HCT116 (cell line): ENCODE data around the gene MCC.

ENCODE experiments used
- CEBPB ChIP-seq: IDR thresholded peaks from 2 replicates; pipeline ENCODE4 v1.6.1; 2012; ENCODE audit warnings: low read depth
- EGR1 ChIP-seq: IDR thresholded peaks from 2 replicates; pipeline ENCODE4 v1.6.1; 2012; ENCODE audit warnings: low read depth
- ELF1 ChIP-seq: IDR thresholded peaks from 2 replicates; pipeline ENCODE4 v1.6.1; 2012; ENCODE audit warnings: low read depth, borderline replicate concordance
- EZH2 ChIP-seq: fragments of 200-600 bp; sonication (generic); IDR thresholded peaks from 2 replicates; pipeline ENCODE4 v1.6.1; 2017; ENCODE audit warnings: antibody characterized with exemption, mixed run types
- POLR2A ChIP-seq: IDR thresholded peaks from 2 replicates; pipeline ENCODE4 v1.7.0; 2011; ENCODE audit warnings: borderline replicate concordance; ENCODE audit not compliant: insufficient read depth, insufficient read length; ENCODE audit errors: extremely low read depth
- POLR2AphosphoS5 ChIP-seq: IDR thresholded peaks from 2 replicates; pipeline ENCODE4 v1.6.1; 2011; ENCODE audit warnings: mild to moderate bottlenecking, low read depth, low read length, moderate library complexity
- RAD21 ChIP-seq: IDR thresholded peaks from 2 replicates; pipeline ENCODE4 v1.6.1; 2012; ENCODE audit warnings: low read depth, mild to moderate bottlenecking
- SIN3A ChIP-seq: IDR thresholded peaks from 2 replicates; pipeline ENCODE4 v1.6.1; 2012; ENCODE audit warnings: low read depth
- YY1 ChIP-seq: IDR thresholded peaks from 2 replicates; pipeline ENCODE4 v1.6.1; 2011; ENCODE audit warnings: low read length, low read depth, moderate library complexity, mild to moderate bottlenecking; ENCODE audit not compliant: insufficient replicate concordance; ENCODE audit errors: extremely low read depth
- ZFX ChIP-seq: fragments of 450-650 bp; IDR thresholded peaks from 2 replicates; pipeline ENCODE4 v1.6.1; 2017
- TF ChIP-seq, protein P1 (sequence below), 3 experiments: fragments of 200-600 bp in 1 of 3; sonication (generic) in 1 of 3; IDR thresholded peaks in 2 of 3; conservative IDR thresholded peaks in 1 of 3; 2 replicates each; pipeline ENCODE4 v1.5.1; 2012 to 2017; ENCODE audit warnings: low read depth in 2 of 3, low read length in 2 of 3, antibody characterized with exemption in 1 of 3, borderline replicate concordance in 1 of 3, control low read depth in 1 of 3, mild to moderate bottlenecking in 1 of 3, mixed read lengths in 1 of 3, mixed run types in 1 of 3, moderate library complexity in 1 of 3; ENCODE audit not compliant: insufficient read depth in 1 of 3
- TF ChIP-seq, protein P2 (sequence below): IDR thresholded peaks from 2 replicates; pipeline ENCODE4 v1.6.1; 2011; ENCODE audit warnings: mild to moderate bottlenecking, low read length, moderate library complexity; ENCODE audit not compliant: insufficient replicate concordance; ENCODE audit errors: extremely low read depth
- TF ChIP-seq, protein P3 (sequence below): IDR thresholded peaks from 2 replicates; pipeline ENCODE4 v1.6.1; 2012

DNA sequence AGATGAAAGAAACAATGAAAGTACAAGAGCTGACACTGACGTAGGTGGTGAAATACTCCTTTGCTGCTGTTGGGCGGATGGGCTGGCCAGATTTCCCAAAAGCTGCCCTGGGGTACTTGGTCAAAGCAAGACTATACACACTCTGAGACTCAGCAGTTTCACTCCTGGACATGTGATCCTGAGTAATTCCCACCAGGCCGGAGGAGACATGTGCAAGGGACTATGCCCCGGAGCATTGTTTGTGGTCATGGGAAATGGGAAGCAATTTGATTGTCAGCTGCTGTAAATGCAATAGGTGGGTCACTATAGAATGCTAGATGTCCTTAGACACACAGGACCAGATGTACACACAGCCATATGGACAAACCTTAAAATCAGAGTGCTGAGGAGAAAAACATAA, 395.6 kb downstream of the MCC start:
- TF ChIP-seq ZFX (no peak), POLR2AphosphoS5 (no peak), YY1 (no peak), RAD21 (no peak), ELF1 (no peak), EZH2 (no peak), SIN3A (no peak), POLR2A (no peak), CEBPB (no peak), EGR1 (no peak)
- TF ChIP-seq, protein P1, sequence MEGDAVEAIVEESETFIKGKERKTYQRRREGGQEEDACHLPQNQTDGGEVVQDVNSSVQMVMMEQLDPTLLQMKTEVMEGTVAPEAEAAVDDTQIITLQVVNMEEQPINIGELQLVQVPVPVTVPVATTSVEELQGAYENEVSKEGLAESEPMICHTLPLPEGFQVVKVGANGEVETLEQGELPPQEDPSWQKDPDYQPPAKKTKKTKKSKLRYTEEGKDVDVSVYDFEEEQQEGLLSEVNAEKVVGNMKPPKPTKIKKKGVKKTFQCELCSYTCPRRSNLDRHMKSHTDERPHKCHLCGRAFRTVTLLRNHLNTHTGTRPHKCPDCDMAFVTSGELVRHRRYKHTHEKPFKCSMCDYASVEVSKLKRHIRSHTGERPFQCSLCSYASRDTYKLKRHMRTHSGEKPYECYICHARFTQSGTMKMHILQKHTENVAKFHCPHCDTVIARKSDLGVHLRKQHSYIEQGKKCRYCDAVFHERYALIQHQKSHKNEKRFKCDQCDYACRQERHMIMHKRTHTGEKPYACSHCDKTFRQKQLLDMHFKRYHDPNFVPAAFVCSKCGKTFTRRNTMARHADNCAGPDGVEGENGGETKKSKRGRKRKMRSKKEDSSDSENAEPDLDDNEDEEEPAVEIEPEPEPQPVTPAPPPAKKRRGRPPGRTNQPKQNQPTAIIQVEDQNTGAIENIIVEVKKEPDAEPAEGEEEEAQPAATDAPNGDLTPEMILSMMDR (IDR thresholded peaks at IDR 0.05 in 2 of 3, conservative IDR thresholded peaks at IDR 0.05 in 1 of 3; ENCODE audit: borderline replicate concordance in 1 of 3, insufficient read depth in 1 of 3, low read depth in 2 of 3, low read length in 2 of 3): no peak
- TF ChIP-seq, protein P2, sequence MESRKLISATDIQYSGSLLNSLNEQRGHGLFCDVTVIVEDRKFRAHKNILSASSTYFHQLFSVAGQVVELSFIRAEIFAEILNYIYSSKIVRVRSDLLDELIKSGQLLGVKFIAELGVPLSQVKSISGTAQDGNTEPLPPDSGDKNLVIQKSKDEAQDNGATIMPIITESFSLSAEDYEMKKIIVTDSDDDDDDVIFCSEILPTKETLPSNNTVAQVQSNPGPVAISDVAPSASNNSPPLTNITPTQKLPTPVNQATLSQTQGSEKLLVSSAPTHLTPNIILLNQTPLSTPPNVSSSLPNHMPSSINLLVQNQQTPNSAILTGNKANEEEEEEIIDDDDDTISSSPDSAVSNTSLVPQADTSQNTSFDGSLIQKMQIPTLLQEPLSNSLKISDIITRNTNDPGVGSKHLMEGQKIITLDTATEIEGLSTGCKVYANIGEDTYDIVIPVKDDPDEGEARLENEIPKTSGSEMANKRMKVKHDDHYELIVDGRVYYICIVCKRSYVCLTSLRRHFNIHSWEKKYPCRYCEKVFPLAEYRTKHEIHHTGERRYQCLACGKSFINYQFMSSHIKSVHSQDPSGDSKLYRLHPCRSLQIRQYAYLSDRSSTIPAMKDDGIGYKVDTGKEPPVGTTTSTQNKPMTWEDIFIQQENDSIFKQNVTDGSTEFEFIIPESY: no peak
- TF ChIP-seq, protein P3, sequence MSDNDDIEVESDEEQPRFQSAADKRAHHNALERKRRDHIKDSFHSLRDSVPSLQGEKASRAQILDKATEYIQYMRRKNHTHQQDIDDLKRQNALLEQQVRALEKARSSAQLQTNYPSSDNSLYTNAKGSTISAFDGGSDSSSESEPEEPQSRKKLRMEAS: no peak
